Body of pancreas (tissue), 4 donors: Measurements from ENCODE around the gene PREX1. TPM values are rescaled to one million over a fixed set of nuclear protein-coding genes. Genes with fewer than 3 reads are reported as not detected.

ENCODE experiments used
- ATAC-seq: fragments of 150-250 bp; one replicate; pipeline ENCODE4 v1.9.1; 2016
- DNase-seq, 4 donors: peaks; one replicate each; pipeline ENCODE4 v3.0.0-alpha.2; 2019
- H3K27ac ChIP-seq, 4 donors: fragments of 200-600 bp; sonication (generic); 1 replicate in 3 of 4; 2 replicates in 1 of 4; pipeline versions ENCODE4 v1.5.1 to v1.6.1; 2016 to 2019; ENCODE audit warnings: mild to moderate bottlenecking in 1 of 4, mixed read lengths in 1 of 4, moderate library complexity in 1 of 4
- H3K27me3 ChIP-seq, 2 donors: fragments of 200-600 bp; sonication (generic); one replicate each; pipeline ENCODE4 v1.6.0; 2016; ENCODE audit warnings: mild to moderate bottlenecking in 1 of 2
- H3K36me3 ChIP-seq, 2 donors: fragments of 200-600 bp; sonication (generic); replicated peaks in 1 of 2; 2 replicates each; pipeline ENCODE4 v1.5.1; 2016; ENCODE audit warnings: low read depth in 2 of 2; ENCODE audit not compliant: insufficient read depth in 1 of 2
- H3K4me1 ChIP-seq: fragments of 200-600 bp; sonication (generic); one replicate; pipeline ENCODE4 v1.6.0; 2016
- H3K4me3 ChIP-seq, 2 donors: fragments of 200-600 bp; sonication (generic); 1 replicate in 1 of 2; 2 replicates in 1 of 2; pipeline ENCODE4 v1.5.1; 2016 to 2019
- H3K9me3 ChIP-seq, 3 donors: fragments of 200-600 bp; sonication (generic); 1 replicate in 2 of 3; 2 replicates in 1 of 3; pipeline ENCODE4 v1.5.1; 2016
- CTCF ChIP-seq, 7 experiments: fragments of 450-650 bp in 4 of 7; fragments of 200-600 bp in 3 of 7; sonication (generic) in 3 of 7; IDR thresholded peaks; one replicate each; pipeline ENCODE4 v1.5.1; 2016 to 2019; ENCODE audit warnings: antibody characterized with exemption in 7 of 7
- POLR2A ChIP-seq, 3 donors: fragments of 450-650 bp; IDR thresholded peaks; one replicate each; pipeline ENCODE4 v1.6.1; 2016; ENCODE audit warnings: antibody characterized with exemption in 3 of 3, mild to moderate bottlenecking in 2 of 3
- WGBS, 2 donors: methylation state at CpG; one replicate each; pipeline ENCODE4 v1.1.5; 2017; 5-methylcytosine and 5-hydroxymethylcytosine counted together
- intact Hi-C: fragments of 100-400 bp; cut with DNase I; formaldehyde crosslinking; loops from one replicate; pipeline ENCODE4 v1.15.1; 2023
- total RNA-seq, 2 donors: library from RNA; depleted of rRNA; stranded (reverse); fragments of >200 nt; gene quantifications; one replicate each; pipeline ENCODE4 v1.1.0, GENCODE V29; 2016

PREX1 gene
- total RNA-seq, 2 donors from 2014 or later: 9.1 to 14.5 TPM

GRCh38 chr20:48703107-48703506, 124.7 kb downstream of the PREX1 start:
- H3K4me3 ChIP-seq: no peak overlapping the region
- no peaks in the 10 kb centered on the region for H3K36me3 ChIP-seq
- H3K9me3 ChIP-seq: no peaks in the 10 kb centered on the region
- peaks cover 6% of the 10 kb centered on the region for H3K4me1 ChIP-seq
- TF ChIP-seq CTCF (IDR thresholded peaks at IDR 0.05): no peak
- intact Hi-C loops: no loop called here
- no peak for ATAC-seq
- H3K27me3 ChIP-seq: no peaks in the 10 kb centered on the region
- no peak overlapping the region for H3K27ac ChIP-seq
- DNase-seq: peak in 2 of 4 donors; percentile 52 to 56
- WGBS, 2 donors: 49 to 73% methylated on average over 5 to 12 of the region's 12 CpGs

- 78 to 85% methylated on average over 7 to 8 of the region's 8 CpGs for WGBS, 2 donors
- Histone ChIP-seq H3K27me3 (no peaks in the 10 kb centered on the region), H3K4me3 (no peak overlapping the region), H3K27ac (no peak overlapping the region), H3K9me3 (no peaks in the 10 kb centered on the region), H3K36me3 (no peaks in the 10 kb centered on the region), H3K4me1 (peaks cover 12% of the 10 kb centered on the region)
- ATAC-seq (no peak), DNase-seq (no peak)
- TF ChIP-seq CTCF (IDR thresholded peaks at IDR 0.05): no peak
- no peak for TF ChIP-seq POLR2A (IDR thresholded peaks at IDR 0.05)
- intact Hi-C loops: no loop called here
Observed at GRCh38 chr20:48702455-48702913, 125.3 kb downstream of the PREX1 start.

- ATAC-seq (no peak), DNase-seq (no peak)
- H3K9me3 ChIP-seq: no peaks in the 10 kb centered on the region
- intact Hi-C loops: no loop called here
- no peaks in the 10 kb centered on the region for H3K36me3 ChIP-seq
- no peak overlapping the region for H3K27ac ChIP-seq
- WGBS, 2 donors: 76 to 82% methylated on average over 6 to 7 of the region's 7 CpGs
- no peaks in the 10 kb centered on the region for H3K27me3 ChIP-seq
- TF ChIP-seq CTCF (IDR thresholded peaks at IDR 0.05): no peak
- TF ChIP-seq POLR2A (IDR thresholded peaks at IDR 0.05): no peak
- H3K4me3 ChIP-seq: no peak overlapping the region
- H3K4me1 ChIP-seq: peaks cover 15% of the 10 kb centered on the region
Observed at GRCh38 chr20:48701702-48702101, 126.1 kb downstream of the PREX1 start.

GRCh38 chr20:48698507-48699267, 129.1 kb downstream of the PREX1 start:
- H3K4me1 ChIP-seq: peaks cover 20% of the 10 kb centered on the region
- no peaks in the 10 kb centered on the region for H3K36me3 ChIP-seq
- H3K9me3 ChIP-seq: no peaks in the 10 kb centered on the region
- no peak for DNase-seq
- 91 to 94% methylated on average over 13 of the region's 13 CpGs for WGBS, 2 donors
- H3K4me3 ChIP-seq: no peak overlapping the region
- peak overlapping the region in 3 of 4 donors; percentile 14 to 52 (median 51) for H3K27ac ChIP-seq
- no peaks in the 10 kb centered on the region for H3K27me3 ChIP-seq
- no peak for TF ChIP-seq POLR2A (IDR thresholded peaks at IDR 0.05)
- TF ChIP-seq CTCF (IDR thresholded peaks at IDR 0.05): no peak
- no peak for ATAC-seq
- intact Hi-C loops: no loop called here
